H1 (cell line): ENCODE measurements around the gene ZDHHC11.
"Not testable (repeated sequence)": the region's sequence is repeated elsewhere in the genome, so short reads cannot be mapped to it uniquely, and the experiment has no call there.

Source experiments
- BACH1 ChIP-seq: IDR thresholded peaks from 2 replicates; pipeline ENCODE4 v1.6.1; 2012; ENCODE audit warnings: low read length, improper control_type of control experiment
- BCL11A ChIP-seq, 2 experiments: IDR thresholded peaks; one replicate each; pipeline ENCODE4 v1.6.1; 2011; ENCODE audit warnings: low read depth in 2 of 2, low read length in 2 of 2, mild to moderate bottlenecking in 2 of 2
- CTCF ChIP-seq, 3 experiments: IDR thresholded peaks; 1 replicate in 2 of 3; 2 replicates in 1 of 3; pipeline versions ENCODE4 v1.5.1 to v1.6.1; 2011; ENCODE audit warnings: low read length in 3 of 3, mild to moderate bottlenecking in 3 of 3, inconsistent platforms in 2 of 3, low read depth in 1 of 3, moderate library complexity in 1 of 3; ENCODE audit not compliant: insufficient read depth in 1 of 3; ENCODE audit errors: control extremely low read depth in 1 of 3
- EGR1 ChIP-seq: IDR thresholded peaks from 2 replicates; pipeline ENCODE4 v1.6.1; 2011; ENCODE audit warnings: low read depth, low read length, borderline replicate concordance
- EP300 ChIP-seq, 2 experiments: IDR thresholded peaks; 1 replicate in 1 of 2; 2 replicates in 1 of 2; pipeline ENCODE4 v1.6.1; 2011 to 2012; ENCODE audit warnings: low read depth in 2 of 2, low read length in 2 of 2, mild to moderate bottlenecking in 2 of 2, borderline replicate concordance in 1 of 2, inconsistent platforms in 1 of 2, moderate library complexity in 1 of 2
- EZH2 ChIP-seq: fragments of 200-600 bp; sonication (generic); IDR thresholded peaks from 2 replicates; pipeline ENCODE4 v1.7.1; 2012; ENCODE audit warnings: low read depth, mild to moderate bottlenecking, moderate library complexity, low read length, inconsistent platforms; ENCODE audit not compliant: severe bottlenecking
- HDAC2 ChIP-seq, 2 experiments: fragments of 300-600 bp in 1 of 2; sonication (generic) in 1 of 2; IDR thresholded peaks; 2 replicates each; pipeline ENCODE4 v1.6.1; 2011 to 2012; ENCODE audit warnings: low read depth in 2 of 2, low read length in 2 of 2, mild to moderate bottlenecking in 2 of 2, moderate library complexity in 2 of 2, borderline replicate concordance in 1 of 2, inconsistent platforms in 1 of 2
- POLR2A ChIP-seq, 2 experiments: IDR thresholded peaks; 1 replicate in 1 of 2; 2 replicates in 1 of 2; pipeline ENCODE4 v1.6.1; 2011; ENCODE audit warnings: low read depth in 2 of 2, low read length in 2 of 2, mild to moderate bottlenecking in 2 of 2; ENCODE audit errors: control extremely low read depth in 1 of 2
- POLR2AphosphoS5 ChIP-seq: IDR thresholded peaks from 2 replicates; pipeline ENCODE4 v1.6.1; 2011; ENCODE audit warnings: low read depth, low read length
- SAP30 ChIP-seq: fragments of 300-600 bp; sonication (generic); IDR thresholded peaks from 2 replicates; pipeline ENCODE4 v1.7.1; 2012; ENCODE audit warnings: low read length, moderate library complexity, mild to moderate bottlenecking, inconsistent platforms; ENCODE audit not compliant: insufficient read depth, insufficient replicate concordance
- TAF1 ChIP-seq: IDR thresholded peaks from 2 replicates; pipeline ENCODE4 v1.6.1; 2011; ENCODE audit warnings: mild to moderate bottlenecking, low read depth, low read length
- USF2 ChIP-seq: IDR thresholded peaks from 2 replicates; pipeline ENCODE4 v1.6.1; 2011; ENCODE audit warnings: low read length, improper control_type of control experiment
- ZNF274 ChIP-seq: IDR thresholded peaks from 2 replicates; pipeline ENCODE4 v1.7.0; 2012; ENCODE audit warnings: low read length, borderline replicate concordance; ENCODE audit errors: extremely low read depth

- TF ChIP-seq CTCF (IDR thresholded peaks at IDR 0.05; ENCODE audit: control extremely low read depth in 1 of 3, insufficient read depth in 1 of 3, low read depth in 1 of 3, low read length in 3 of 3); BCL11A (IDR thresholded peaks at IDR 0.05; ENCODE audit: low read depth in 2 of 2, low read length in 2 of 2); POLR2A (IDR thresholded peaks at IDR 0.05; ENCODE audit: control extremely low read depth in 1 of 2, low read depth in 2 of 2, low read length in 2 of 2); EZH2; EP300 (IDR thresholded peaks at IDR 0.05; ENCODE audit: borderline replicate concordance in 1 of 2, low read depth in 2 of 2, low read length in 2 of 2); HDAC2 (IDR thresholded peaks at IDR 0.05; ENCODE audit: borderline replicate concordance in 1 of 2, low read depth in 2 of 2, low read length in 2 of 2); USF2; SAP30; POLR2AphosphoS5; BACH1; ZNF274; EGR1; TAF1: not testable (repeated sequence)
Observed at GRCh38 chr5:780571-780970, 70.2 kb downstream of the ZDHHC11 start.
